GM19468 (cell line): Measurements from ENCODE around the gene ITGA8.
"Not testable (repeated sequence)": the region's sequence is repeated elsewhere in the genome, so short reads cannot be mapped to it uniquely, and the experiment has no call there.

Experiments
- ATAC-seq: cut with Tn5 transposase; IDR thresholded peaks from one replicate; pipeline ENCODE4 v1.9.1; 2021; ENCODE audit warnings: mild to moderate bottlenecking, moderate library complexity, moderate number of reproducible peaks; ENCODE audit not compliant: unreplicated experiment; ENCODE audit errors: extremely low read depth

The ITGA8 gene

DNA sequence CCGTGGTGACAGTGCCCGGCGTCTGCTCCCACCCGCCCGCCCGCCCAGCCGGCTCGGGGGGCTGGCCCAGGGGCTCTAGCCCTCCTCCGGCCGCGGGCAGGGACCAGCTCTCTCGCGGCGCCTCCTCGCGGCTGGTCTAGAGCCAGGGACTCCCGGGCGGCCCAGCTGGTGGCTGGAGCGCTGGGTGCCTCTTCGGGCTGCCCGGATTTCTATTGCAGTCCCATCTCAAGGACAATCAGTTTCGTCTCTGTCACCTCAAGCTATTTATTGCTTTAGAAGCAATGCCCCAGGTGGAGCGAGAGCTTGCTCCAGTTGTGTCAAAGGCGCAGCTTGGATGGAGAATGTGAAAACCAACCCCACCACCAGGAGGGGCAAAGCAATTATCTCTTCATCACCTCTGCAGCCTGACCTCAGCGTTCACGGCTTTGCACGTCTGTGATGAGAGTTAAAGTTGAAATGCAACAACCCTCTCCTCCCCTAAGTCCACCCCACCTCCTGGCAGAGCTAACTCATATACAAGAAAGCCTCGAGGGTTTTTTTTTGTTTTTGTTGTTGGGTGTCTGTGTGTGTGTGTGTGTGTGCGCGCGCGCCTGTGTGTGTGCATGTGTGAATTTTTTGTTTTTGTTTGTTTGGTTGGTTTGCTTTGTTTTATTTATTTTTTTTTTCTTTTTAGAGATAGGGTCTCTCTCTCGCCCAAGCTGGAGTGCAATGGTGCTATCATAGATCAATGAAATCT, at the start of gene ITGA8:
ITGA8 (minus strand) TSS at position 24 of the 736 bp plus-strand sequence. CDS start 151 bp downstream, outside the sequence.
- no peak for ATAC-seq

- ATAC-seq, result no peak
Observed at GRCh38 chr10:15764892-15765454, 45.3 kb upstream of the ITGA8 start.

DNA sequence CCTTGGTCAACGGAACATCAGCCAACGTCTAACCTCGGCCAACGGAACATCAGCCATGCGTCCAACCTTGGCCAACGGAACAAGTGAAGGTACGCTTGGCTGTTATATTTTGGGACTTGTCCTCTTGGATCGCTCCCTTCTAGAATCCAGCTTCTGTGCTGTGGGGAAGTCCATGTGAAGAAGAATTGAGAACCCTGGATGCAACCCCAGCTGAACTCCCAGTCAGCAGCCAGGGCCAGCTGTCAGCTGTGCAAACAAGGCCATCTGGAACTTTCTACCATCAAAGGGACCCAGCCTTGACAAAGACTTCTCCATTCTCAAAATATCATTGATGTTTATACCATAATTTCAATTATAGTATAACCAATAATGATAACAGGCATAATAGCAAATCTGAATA, 43.3 kb upstream of the ITGA8 start:
- no peak for ATAC-seq

DNA sequence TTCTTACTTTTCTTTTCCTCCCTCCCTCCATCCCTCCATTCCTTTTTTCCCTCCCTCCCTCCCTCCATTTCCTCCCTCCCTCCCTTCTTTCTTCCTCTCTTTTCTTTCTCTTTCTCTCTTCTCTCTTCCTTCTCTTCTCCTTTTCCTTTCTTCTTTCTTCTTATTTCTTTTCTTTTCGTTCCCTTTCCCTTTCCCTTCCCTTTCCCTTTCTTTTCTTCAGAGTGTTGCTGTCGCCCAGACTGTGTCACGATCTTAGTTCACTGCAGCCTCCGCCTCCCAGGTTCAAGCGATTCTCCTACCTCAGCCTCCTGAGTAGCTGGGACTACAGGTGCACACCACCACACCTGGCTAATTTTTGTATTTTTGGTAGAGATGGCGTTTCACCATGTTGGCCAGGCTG, 42.5 kb upstream of the ITGA8 start:
- ATAC-seq, result not testable (repeated sequence)

DNA sequence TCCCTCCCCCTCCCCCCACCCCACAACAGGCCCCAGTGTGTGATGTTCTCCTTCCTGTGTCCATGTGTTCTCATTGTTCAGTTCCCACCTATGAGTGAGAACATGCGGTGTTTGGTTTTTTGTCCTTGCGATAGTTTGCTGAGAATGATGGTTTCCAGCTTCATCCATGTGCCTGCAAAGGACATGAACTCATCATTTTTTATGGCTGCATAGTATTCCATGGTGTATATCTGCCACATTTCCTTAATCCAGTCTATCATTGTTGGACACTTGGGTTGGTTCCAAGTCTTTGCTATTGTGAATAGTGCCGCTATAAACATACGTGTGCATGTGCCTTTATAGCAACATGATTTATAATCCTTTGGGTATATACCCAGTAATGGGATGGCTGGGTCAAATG, 41.5 kb upstream of the ITGA8 start:
- not testable (repeated sequence) for ATAC-seq

- ATAC-seq, result no peak
Observed at GRCh38 chr10:15760681-15761080, 41.0 kb upstream of the ITGA8 start.

DNA sequence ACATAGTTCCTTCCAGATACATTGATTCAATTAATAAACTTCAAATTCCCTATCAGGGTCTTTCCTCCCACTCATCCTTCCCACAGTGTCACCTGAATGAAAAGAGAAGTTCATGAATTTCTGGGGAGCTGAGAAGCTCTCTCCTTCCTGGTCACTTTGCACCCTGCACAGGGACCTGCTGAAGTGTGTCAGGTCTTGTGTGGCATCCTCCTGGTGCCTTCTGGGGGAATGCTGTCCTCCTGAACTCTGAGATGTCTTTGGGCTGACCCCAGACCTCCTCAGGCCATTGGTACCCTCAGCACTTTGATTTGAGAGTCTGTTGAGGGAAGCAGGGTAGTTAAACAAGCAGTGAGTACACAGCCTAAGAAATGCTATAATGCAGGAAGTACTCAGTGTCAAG, 39.5 kb upstream of the ITGA8 start:
- ATAC-seq, result no peak

GRCh38 chr10:15758618-15759017, 38.9 kb upstream of the ITGA8 start:
- no peak for ATAC-seq

GRCh38 chr10:15754937-15755336, 35.2 kb upstream of the ITGA8 start:
- ATAC-seq, result no peak

DNA sequence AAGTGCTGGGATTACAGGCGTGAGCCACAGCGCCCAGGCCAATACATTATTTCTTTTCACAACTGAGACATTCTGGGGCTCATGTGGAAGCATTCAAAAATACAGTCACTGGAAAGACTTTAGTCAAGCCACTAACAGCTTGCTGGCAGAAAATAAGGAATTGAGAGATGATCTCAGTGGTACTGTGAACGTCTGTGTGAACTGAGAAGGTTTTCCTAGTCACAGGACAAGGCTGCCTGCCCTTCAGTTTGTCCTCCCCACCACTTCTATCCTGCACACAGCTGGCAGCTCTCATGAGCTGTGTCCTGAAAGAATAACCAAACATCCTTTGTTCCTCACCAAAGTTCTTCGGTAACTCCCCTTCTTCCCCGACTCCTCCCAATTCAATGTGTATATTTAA, 31.3 kb upstream of the ITGA8 start:
- ATAC-seq, result no peak

DNA sequence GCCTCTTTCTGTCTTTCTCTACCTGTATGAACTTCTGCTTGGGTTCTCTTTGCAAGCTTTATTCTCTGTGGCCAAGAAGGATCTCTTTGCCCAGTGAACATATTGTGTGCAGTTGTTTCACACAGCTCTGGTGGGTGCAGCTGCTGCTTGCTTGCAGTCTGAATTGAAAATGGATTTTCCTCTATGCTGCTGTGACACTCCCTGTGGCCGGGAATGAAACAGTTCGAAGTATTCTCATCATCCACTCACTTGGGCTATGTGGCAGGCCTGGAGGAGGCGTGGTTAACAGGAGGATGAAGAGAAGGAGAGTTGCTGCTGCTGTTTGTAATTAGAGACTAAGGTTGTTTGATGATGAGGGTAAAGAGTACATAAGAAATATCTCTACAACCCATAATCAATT, 28.4 kb upstream of the ITGA8 start:
- ATAC-seq, result no peak

- no peak for ATAC-seq
Observed at GRCh38 chr10:15747632-15748031, 27.9 kb upstream of the ITGA8 start.

DNA sequence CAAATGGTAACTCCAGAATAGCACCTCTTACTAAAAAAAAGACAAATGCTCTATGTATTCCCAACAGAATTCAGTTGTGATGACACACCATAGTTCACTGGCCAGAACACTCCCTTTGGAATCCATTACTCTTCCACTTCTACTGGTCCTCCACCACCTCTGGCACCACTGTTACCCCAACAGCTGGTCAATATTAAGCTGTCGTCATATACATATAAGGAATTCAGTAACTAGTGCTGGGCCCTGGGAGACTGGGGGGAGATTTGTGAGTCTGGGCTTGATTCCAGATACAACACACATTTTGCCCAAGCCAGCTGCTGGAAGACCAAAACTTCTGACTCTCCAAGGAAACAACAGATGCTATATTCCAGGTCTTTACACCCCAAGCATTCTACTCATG, 26.0 kb upstream of the ITGA8 start:
- no peak for ATAC-seq

- ATAC-seq, result no peak
Observed at GRCh38 chr10:15744217-15744865, 24.6 kb upstream of the ITGA8 start.

GRCh38 chr10:15743443-15743842, 23.7 kb upstream of the ITGA8 start:
- no peak for ATAC-seq

DNA sequence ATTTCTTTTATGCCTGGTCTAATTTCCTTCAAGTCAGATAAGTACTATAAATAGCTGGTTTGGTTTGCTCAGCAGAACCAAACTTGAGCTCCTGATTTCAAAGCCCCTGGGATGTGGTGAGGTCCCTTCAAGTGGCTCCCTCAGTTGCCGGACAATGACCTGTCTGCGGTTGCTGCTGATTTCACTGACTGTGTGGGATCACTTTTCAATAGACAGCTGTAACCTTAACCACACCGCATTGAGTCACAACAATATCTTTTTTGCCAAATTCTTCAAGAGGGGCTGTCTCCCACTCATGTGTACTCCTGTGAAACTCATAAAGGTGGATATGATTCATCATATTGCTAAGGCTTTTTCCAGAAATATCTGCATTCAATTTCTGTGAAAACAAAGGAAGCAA, 23.1 kb upstream of the ITGA8 start:
- no peak for ATAC-seq

GRCh38 chr10:15742102-15742501, 22.4 kb upstream of the ITGA8 start:
- ATAC-seq, result no peak

DNA sequence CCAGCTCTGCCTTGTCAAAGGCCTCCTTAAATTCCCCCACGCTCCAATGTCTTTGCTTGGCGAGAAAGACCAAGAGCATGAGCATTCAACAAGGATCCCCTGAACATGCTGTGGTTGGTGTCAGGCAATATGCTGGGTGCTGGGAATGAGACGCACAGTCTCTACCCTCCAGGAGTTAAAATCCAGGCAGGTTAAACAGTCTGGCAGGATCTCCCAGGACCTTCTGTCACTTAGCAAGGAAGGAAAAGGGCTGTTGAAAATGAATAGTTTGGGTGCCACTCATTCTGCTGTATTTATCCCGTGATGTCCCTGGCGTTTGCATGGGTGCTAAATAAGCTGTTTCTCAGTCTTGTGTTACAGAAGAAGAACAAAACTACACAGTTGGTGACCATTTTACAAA, 21.9 kb upstream of the ITGA8 start:
- ATAC-seq, result no peak

DNA sequence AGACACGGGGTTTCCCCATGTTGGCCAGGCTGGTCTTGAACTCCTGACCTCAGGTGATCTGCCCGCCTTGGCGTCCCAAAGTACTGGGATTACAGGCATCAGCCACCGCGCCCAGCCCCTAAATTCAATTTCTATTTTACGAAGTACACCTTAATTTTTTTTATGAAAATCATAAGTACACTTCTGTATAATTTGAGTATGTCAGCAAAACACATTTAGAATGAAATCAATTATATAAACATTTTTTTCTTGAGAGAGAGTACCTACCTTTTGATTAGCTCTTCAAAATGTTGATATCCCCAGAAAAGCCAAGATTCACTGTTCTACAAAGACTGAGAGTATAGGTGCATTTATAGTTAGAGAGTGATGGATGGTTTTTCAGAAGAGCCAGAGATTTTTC, 20.5 kb upstream of the ITGA8 start:
- no peak for ATAC-seq

- no peak for ATAC-seq
Observed at GRCh38 chr10:15739254-15739970, 19.7 kb upstream of the ITGA8 start.
